ENCODE results near the gene UBE3C.
"Not testable (repeated sequence)": the region's sequence is repeated elsewhere in the genome, so short reads cannot be mapped to it uniquely, and the experiment has no call there.

UBE3C gene

DNA sequence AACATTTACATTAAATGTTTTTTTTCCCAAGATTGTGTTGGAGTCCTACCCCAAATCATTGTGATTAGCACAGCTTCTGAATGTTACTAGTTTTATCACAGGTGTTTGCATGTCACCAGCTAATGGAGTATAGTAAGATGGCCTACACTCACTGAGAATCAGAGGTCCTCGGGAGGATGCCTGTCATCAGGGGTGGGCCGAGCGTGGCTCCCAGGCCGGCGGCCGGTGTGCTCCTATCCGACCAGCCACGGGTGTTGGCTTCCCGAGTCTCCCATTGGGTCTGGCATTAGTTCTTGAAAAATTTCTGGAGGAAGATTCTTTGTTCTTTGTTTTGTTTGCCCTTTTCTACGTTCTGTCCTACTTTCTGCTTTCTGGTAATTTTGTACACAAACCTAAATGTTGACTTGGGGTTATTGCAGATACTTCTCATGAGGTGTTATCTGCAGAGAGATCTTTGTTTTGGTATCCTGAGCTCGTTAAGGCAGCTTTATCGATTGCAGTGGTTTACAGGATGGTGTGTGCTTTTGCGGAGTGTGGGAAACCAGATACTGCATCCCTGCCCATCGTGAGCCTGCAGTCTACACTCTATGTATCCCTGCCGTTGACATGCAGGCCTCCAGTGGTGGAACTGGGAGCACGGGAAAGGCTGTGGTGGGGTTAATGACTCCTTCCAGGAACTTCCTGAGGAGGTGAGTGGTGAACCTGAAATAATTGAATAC, 130.8 kb downstream of the UBE3C start:
- no peak for TF ChIP-seq POLR2AphosphoS5 (IDR thresholded peaks at IDR 0.05; ENCODE audit: low read depth, low read length)
- TF ChIP-seq TAF1 (IDR thresholded peaks at IDR 0.05; ENCODE audit: borderline replicate concordance, low read depth, low read length): no peak
- no peak for TF ChIP-seq POLR2A (IDR thresholded peaks at IDR 0.05; ENCODE audit: low read depth, low read length)
- no peak for DNase-seq (ENCODE audit: insufficient read length)
- FAIRE-seq: no peak

DNA sequence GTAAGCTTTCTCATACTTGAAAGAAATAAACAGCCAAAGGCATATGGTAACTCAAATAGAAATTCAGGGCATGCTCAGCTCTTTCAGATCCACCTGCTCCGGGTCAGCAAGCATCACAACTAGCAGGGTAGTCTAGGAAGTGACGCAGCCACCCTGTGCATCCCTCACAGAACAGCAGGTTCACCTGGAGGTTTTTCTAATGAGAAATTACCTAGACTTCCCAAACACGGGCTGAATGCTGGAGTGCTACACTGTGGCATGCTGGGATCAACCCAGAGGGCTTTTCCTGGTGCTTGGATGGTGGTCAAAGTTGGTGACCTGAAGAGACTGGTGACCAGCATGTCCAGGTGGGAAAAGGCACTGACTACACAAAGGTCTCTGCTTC, 131.3 kb downstream of the UBE3C start:
- TF ChIP-seq POLR2AphosphoS5 (IDR thresholded peaks at IDR 0.05; ENCODE audit: low read depth, low read length): no peak
- TF ChIP-seq TAF1 (IDR thresholded peaks at IDR 0.05; ENCODE audit: borderline replicate concordance, low read depth, low read length): no peak
- no peak for TF ChIP-seq POLR2A (IDR thresholded peaks at IDR 0.05; ENCODE audit: low read depth, low read length)
- FAIRE-seq (no peak), DNase-seq (ENCODE audit: insufficient read length) (no peak)

DNA sequence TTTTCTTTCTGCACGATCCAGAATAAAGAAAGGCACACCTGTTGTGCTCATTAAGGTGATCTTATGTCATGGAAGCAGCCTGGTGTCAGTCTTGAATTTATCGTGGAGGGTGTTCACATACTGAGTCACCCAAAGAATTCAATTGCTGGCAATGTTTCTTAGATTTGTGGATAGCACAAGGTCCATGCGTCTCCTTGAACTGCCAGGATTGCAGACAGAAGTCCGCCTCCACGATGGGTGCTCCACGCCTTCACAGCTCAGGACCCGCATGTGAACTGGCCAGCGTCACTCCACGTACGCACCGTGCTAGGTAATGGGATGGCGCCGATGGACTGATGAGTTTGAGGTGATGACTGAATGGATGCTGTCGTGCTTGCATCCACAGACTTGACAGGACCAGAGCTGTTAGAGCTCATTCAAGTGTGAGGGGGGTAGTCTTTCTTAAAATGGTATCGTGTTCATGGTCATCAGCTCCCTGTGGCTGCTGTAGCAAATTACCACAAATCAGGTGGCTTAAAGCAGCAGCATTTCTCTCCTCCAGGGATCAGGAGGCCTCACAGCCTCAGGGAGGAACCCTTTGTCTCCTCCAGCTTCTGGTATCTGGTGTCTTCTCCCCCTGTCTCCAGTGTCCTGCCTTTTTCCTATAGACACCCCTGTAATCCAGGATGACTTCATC, 132.7 kb downstream of the UBE3C start:
- no peak for FAIRE-seq

DNA sequence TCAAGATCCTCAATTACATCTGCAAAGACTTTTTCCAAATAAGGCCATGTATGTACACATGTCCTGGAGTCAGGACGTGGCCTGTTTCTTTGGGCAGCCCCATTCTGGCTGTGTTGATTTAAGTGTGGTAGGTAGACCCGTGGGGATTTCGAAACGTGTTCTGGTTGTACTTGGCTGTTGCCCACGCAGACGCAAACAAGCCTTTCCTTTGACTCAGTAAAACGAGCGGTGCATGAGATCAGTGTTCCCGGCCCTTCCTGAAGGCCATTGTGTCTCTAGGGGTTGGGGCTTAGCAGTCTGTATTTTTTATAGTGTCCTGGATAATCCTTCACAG, 133.2 kb downstream of the UBE3C start:
- FAIRE-seq (no peak), DNase-seq (ENCODE audit: insufficient read length) (no peak)
- TF ChIP-seq POLR2A (IDR thresholded peaks at IDR 0.05; ENCODE audit: low read depth, low read length) (no peak), TAF1 (IDR thresholded peaks at IDR 0.05; ENCODE audit: borderline replicate concordance, low read depth, low read length) (no peak), POLR2AphosphoS5 (IDR thresholded peaks at IDR 0.05; ENCODE audit: low read depth, low read length) (no peak)

More for the DNA sequence above, 132.7 kb downstream of the UBE3C start:
- TF ChIP-seq TAF1 (IDR thresholded peaks at IDR 0.05; ENCODE audit: borderline replicate concordance, low read depth, low read length): no peak
- DNase-seq (ENCODE audit: insufficient read length): no peak

DNA sequence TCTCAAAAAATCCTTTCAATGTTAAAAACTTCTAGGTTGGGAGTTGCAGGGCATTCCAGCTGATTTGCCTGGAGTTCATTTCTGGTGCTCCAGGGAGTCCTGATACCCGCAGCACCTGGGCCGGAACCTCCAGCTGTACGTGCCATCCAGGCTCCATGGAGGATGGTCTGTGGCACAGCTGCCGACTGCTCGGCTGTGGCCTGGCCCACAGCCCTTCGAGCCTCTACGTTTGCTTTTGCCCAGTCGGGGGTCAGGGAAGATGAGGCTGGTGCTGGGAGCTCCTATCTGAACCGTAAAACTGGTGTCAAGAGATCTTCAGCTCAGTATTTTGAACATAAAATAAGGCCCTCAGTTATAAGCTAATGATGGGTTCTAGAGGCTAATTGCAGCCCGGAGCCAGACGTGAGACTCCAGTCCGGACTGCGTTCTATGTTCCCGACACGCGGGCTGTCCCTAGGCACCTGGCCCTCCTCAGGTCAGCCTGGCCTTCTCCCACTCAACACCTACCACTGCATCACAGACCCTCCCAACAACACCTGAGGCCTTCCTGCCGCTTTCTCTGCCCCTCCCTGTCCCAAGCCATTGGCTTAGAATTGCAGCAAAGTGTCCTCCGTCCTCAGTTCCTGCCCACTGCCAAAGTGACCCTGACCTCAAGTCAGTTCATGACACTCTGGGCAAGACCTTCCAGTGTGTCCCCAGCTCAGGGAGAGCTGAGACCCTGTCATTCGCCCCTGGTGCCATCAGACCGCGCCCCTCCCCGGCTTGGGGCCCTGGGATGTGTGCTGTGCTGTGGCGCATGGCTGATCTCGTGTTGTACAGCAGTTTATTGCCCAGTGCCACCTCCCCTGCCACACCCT, 133.9 kb downstream of the UBE3C start:
- DNase-seq (ENCODE audit: insufficient read length) (no peak), FAIRE-seq (no peak)
- TF ChIP-seq TAF1 (IDR thresholded peaks at IDR 0.05; ENCODE audit: borderline replicate concordance, low read depth, low read length): no peak

DNA sequence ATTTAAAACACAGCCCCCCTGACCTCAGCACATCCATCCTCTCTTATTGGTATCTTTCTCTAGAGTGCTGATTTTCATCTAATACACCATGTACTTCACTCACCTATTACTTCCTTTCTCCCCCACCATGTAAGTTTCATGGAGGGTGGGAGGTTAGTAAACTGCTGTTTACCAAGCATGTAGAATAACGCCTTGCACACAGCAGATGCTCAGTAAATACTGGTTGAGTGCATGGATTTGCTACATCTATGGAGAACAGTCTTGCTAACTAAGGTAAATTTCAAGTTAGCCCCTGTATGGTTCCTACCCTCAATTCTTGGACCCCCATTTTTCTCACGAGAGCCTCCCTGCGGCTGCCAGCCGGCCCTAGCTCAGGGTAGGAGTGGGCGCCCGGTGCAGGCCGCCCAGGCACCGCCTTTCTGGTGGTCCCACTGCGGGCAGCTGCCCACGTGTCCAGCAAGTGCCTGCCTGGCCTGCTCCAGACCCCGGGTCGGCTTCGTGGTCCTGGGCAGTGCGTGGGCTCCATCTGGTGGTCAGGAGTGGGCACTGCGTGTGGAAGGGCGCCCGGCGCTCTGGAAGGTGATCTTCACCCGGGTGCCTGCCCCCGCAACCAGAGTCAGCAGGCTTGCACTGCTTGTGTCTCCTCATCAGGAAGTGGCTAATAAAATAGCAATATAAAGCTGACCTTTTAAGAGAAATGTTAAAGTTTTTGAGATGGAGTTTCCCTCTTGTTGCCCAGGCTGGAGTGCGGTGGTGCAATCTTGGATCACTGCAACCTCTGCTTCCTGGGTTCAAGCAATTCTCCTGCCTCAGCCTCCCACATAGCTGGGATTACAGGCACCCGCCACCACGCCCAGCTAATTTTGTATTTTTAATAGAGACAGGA, 134.7 kb downstream of the UBE3C start:
- TF ChIP-seq POLR2A (IDR thresholded peaks at IDR 0.05; ENCODE audit: low read depth, low read length) (no peak), POLR2AphosphoS5 (IDR thresholded peaks at IDR 0.05; ENCODE audit: low read depth, low read length) (no peak), TAF1 (IDR thresholded peaks at IDR 0.05; ENCODE audit: borderline replicate concordance, low read depth, low read length) (no peak)
- FAIRE-seq (peak; percentile 83), DNase-seq (ENCODE audit: insufficient read length) (peak; percentile 88)

DNA sequence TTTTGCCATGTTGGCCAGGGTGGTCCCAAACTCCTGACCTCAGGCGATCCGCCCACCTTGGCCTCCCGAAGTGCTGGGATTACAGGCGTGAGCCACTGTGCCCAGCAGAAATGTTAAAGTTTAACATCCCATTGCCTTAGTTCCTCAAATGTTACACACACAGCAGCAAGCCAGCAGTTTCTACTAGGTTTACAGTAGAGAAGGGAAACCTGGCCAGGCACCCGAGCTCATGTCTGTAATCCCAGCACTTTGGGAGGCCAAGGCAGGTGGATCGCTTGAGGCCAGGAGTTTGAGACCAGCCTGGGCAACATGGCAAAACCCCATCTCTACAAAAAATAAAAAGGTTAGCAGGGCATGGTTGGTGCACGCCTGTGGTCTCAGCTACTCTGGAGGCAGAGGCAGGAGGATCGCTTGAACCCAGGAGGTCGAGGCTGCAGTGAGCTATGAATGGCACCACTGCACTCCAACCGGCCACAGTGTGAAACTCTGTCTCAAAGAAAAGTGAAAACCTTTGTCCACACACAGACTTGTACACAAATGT, 135.4 kb downstream of the UBE3C start:
- FAIRE-seq; DNase-seq (ENCODE audit: insufficient read length): not testable (repeated sequence)

DNA sequence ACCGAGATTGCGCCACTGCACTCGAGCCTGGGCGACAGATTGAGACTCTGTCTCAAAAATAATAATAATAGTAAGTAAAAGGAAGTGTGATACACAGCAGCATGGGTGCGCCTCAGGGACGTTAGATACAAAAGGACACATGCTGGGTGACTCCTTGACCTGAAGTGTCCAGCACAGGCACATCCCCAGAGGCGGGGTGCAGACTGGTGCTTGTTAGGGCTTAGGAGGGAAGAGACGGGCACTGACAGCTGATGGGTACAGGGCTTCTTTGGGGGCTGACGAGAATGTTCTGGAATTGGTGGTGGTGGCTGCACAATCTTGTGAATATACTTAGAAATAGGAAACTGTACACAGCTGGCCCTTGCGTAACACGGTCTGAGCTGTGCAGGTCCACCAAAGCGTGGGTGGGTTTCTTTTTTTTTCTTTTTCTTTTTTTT, 136.3 kb downstream of the UBE3C start:
- FAIRE-seq (no peak), DNase-seq (ENCODE audit: insufficient read length) (no peak)
- TF ChIP-seq POLR2A (IDR thresholded peaks at IDR 0.05; ENCODE audit: low read depth, low read length) (no peak), TAF1 (IDR thresholded peaks at IDR 0.05; ENCODE audit: borderline replicate concordance, low read depth, low read length) (no peak), POLR2AphosphoS5 (IDR thresholded peaks at IDR 0.05; ENCODE audit: low read depth, low read length) (no peak)

DNA sequence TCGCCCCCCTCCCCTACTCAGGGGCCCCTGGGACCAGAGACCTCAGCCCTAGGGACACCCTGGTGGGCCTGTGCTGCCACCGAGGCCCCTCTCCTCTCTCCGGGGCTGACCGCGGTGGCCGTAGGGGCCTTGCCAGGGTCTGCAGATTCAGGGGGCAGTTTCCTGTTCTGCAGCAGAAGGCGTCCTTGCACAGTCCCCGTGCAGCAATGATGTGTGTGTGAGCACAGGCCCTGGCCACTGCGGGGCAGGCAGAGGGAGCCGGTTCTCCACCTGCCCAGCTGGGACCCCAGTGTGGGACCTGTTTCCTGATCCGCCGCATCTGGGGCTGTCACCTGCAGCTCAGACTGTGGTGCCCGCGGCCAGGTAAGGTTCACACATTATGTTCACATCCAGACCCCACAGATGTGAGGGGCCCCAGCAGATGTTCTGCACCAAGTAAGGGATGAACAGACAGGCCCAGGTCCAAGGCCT, 137.4 kb downstream of the UBE3C start:
- no peak for DNase-seq (ENCODE audit: insufficient read length)
- TF ChIP-seq POLR2A (IDR thresholded peaks at IDR 0.05; ENCODE audit: low read depth, low read length): no peak
- FAIRE-seq: no peak

DNA sequence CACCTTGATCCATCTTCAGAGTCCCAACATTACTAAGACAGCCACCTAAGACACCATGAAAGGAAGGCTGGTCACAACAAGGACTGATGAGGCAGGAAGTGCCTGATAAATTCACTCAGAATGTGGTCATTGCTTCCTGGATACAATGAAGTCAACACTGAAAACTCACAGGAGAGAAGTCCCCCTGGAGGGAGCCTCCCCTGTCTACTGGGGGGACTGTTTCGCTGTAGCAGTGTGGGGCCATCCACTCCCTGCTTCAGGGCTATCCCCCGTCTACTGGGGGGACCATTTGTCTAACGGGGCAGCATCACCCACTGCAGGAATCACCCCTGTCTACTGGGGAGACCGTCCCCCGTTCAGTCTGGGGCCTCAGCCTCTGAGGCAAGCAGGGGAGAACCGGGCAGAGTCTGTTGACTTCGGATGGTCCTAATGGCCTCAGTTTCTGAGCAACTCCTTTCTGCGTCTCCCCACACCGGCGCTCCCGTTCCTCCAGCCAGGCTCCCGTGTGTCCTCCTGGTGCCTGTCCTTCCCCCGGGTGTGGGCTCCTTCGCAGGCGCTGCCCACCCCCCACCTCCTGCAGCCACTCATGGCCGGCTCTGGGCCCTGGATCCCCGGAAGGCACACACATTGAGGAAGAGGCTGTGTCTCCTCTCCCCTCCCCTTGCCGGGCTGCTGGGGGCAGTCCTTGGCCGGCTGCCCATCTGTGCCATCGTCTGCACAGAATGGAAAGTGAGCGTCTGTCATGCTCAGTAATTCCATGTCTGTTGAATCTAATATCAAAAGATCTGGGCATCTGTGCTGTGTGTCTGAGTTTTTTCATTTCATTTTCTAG, 138.2 kb downstream of the UBE3C start:
- DNase-seq (ENCODE audit: insufficient read length): no peak
- TF ChIP-seq POLR2A (IDR thresholded peaks at IDR 0.05; ENCODE audit: low read depth, low read length): no peak
- TF ChIP-seq TAF1 (IDR thresholded peaks at IDR 0.05; ENCODE audit: borderline replicate concordance, low read depth, low read length): no peak
- no peak for TF ChIP-seq POLR2AphosphoS5 (IDR thresholded peaks at IDR 0.05; ENCODE audit: low read depth, low read length)
- FAIRE-seq: no peak

DNA sequence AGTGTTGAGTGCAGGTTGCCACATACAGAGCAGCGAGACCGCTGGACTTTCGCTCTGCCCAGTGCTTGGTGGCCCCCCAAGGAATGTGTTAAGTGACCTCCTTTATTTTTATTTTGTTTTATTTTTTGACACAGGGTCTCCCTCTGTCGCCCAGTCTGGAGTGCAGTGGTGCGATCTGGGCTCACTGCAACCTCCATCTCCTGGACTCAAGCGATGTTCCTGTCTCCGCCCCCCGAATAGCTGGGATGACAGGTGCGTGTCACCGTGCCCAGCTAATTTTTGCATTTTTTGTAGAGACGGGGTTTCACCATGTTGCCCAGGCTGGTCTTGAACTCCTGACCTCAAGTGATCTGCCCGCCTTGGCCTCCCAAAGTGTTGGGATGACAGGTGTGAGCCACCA, 138.8 kb downstream of the UBE3C start:
- FAIRE-seq: not testable (repeated sequence)

More for the DNA sequence above, 138.8 kb downstream of the UBE3C start:
- not testable (repeated sequence) for DNase-seq (ENCODE audit: insufficient read length)
